Measurements from ENCODE around the gene NEGR1. TPM values are rescaled to one million over a fixed set of nuclear protein-coding genes. Genes with fewer than 3 reads are reported as not detected.

The NEGR1 gene
- total RNA-seq, 1 experiment from 2014 or later, result 0.05 TPM

- TF ChIP-seq, protein P1, sequence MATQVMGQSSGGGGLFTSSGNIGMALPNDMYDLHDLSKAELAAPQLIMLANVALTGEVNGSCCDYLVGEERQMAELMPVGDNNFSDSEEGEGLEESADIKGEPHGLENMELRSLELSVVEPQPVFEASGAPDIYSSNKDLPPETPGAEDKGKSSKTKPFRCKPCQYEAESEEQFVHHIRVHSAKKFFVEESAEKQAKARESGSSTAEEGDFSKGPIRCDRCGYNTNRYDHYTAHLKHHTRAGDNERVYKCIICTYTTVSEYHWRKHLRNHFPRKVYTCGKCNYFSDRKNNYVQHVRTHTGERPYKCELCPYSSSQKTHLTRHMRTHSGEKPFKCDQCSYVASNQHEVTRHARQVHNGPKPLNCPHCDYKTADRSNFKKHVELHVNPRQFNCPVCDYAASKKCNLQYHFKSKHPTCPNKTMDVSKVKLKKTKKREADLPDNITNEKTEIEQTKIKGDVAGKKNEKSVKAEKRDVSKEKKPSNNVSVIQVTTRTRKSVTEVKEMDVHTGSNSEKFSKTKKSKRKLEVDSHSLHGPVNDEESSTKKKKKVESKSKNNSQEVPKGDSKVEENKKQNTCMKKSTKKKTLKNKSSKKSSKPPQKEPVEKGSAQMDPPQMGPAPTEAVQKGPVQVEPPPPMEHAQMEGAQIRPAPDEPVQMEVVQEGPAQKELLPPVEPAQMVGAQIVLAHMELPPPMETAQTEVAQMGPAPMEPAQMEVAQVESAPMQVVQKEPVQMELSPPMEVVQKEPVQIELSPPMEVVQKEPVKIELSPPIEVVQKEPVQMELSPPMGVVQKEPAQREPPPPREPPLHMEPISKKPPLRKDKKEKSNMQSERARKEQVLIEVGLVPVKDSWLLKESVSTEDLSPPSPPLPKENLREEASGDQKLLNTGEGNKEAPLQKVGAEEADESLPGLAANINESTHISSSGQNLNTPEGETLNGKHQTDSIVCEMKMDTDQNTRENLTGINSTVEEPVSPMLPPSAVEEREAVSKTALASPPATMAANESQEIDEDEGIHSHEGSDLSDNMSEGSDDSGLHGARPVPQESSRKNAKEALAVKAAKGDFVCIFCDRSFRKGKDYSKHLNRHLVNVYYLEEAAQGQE (IDR thresholded peaks at IDR 0.05; ENCODE audit: low read depth), result no peak
- no peak for TF ChIP-seq SIN3A (IDR thresholded peaks at IDR 0.05; ENCODE audit: low read depth)
- TF ChIP-seq POLR2A (IDR thresholded peaks at IDR 0.05; ENCODE audit: borderline replicate concordance, extremely low read depth, insufficient read depth, insufficient read length), result no peak
These were observed 615.7 kb downstream of the NEGR1 start (continued) for GRCh38 chr1:71666609-71667008.

DNA sequence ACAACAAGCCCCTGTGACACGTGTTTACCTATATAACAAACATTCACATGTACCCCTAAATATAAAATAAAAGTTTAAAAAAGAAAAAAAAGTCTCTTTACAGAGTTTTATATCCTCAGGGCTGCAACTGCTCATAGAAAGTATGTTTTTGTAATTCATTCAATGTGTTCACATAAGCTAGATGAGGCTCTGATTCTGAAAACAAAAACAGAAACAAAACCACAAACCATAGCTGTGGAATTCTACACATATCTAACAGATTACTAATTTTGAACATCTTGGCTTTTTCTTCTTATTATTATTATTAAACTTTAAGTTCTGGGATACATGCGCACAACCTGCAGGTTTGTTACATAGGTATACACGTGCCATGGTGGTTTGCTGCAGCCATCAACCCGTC lies 621.9 kb downstream of the NEGR1 start:
- Histone ChIP-seq H3K4me1 (ENCODE audit: control insufficient read depth in 1 of 2, insufficient read depth in 2 of 2, low read length in 2 of 2) (no peaks in the 10 kb centered on the region), H3K9me3 (ENCODE audit: control insufficient read depth in 1 of 2, insufficient read depth in 1 of 2, low read depth in 1 of 2, low read length in 2 of 2) (peaks cover 0 to 20% of the 10 kb centered on the region in 2 experiments; a peak in 1 of 4 replicates), H3K79me2 (ENCODE audit: insufficient read depth, low read length) (no peaks in the 10 kb centered on the region), H2AFZ (ENCODE audit: low read depth, low read length, poor library complexity, severe bottlenecking) (no peak overlapping the region), H3K4me3 (replicated peaks in 1 of 2; ENCODE audit: low read depth in 1 of 2, low read length in 2 of 2) (no peak overlapping the region), H3K4me2 (ENCODE audit: low read length) (no peak overlapping the region), H3K9ac (ENCODE audit: low read length) (no peak overlapping the region), H3K36me3 (ENCODE audit: control insufficient read depth in 1 of 2, insufficient read depth in 2 of 2, low read length in 2 of 2) (no peaks in the 10 kb centered on the region), H3K27ac (ENCODE audit: low read depth, low read length) (no peak overlapping the region), H3K9me2 (ENCODE audit: insufficient read depth) (no peaks in the 10 kb centered on the region), H4K20me1 (ENCODE audit: insufficient read depth) (no peaks in the 10 kb centered on the region), H3K27me3 (ENCODE audit: insufficient read depth, low read length) (no peaks in the 10 kb centered on the region)
- ChIA-PET RAD21 (ENCODE audit: low non-redundant PET in 1 of 2, low total read pairs in 2 of 2, uncharacterized antibody in 2 of 2, unreplicated experiment in 2 of 2) (no interaction called here), POLR2A (no interaction called here), CTCF (no interaction called here)
- ATAC-seq, result no peak
- BruUV-seq (replicated peaks), result no TSS peak
- intact Hi-C loops (cut with micrococcal nuclease), result no loop called here
- DNase-seq (ENCODE audit: low read depth, low spot score), result no peak
- TF ChIP-seq, protein P2, sequence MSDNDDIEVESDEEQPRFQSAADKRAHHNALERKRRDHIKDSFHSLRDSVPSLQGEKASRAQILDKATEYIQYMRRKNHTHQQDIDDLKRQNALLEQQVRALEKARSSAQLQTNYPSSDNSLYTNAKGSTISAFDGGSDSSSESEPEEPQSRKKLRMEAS (IDR thresholded peaks at IDR 0.05), result no peak
